NCI-H69 (cell line): Measurements from ENCODE around the gene ACOD1.
"Not testable (repeated sequence)": the region's sequence is repeated elsewhere in the genome, so short reads cannot be mapped to it uniquely, and the experiment has no call there.

Experiments used
- DNase-seq: peaks from one replicate; lab custom pipeline; 2025; lab: John Stamatoyannopoulos, UW

Gene ACOD1

GRCh38 chr13:76948149-76948548 is at the start of gene ACOD1:
Gene ACOD1, plus strand, starts transcription at chr13:76948511. Its CDS starts 48 bp downstream, at chr13:76948559.
- no peak for DNase-seq

- not testable (repeated sequence) for DNase-seq
Observed at GRCh38 chr13:76899066-76899465, 49.2 kb upstream of the ACOD1 start.

- DNase-seq, result peak; percentile 67
Observed at GRCh38 chr13:76903544-76904162, 44.7 kb upstream of the ACOD1 start.

- DNase-seq, result no peak
Observed at GRCh38 chr13:76904507-76904906, 43.8 kb upstream of the ACOD1 start.

GRCh38 chr13:76912476-76912875 is 35.8 kb upstream of the ACOD1 start:
- no peak for DNase-seq

- DNase-seq, result no peak
Observed at GRCh38 chr13:76913898-76914297, 34.4 kb upstream of the ACOD1 start.

- no peak for DNase-seq
Observed at GRCh38 chr13:76917095-76917494, 31.2 kb upstream of the ACOD1 start.

- DNase-seq, result not testable (repeated sequence)
Observed at GRCh38 chr13:76917755-76918481, 30.4 kb upstream of the ACOD1 start.

- DNase-seq, result no peak
Observed at GRCh38 chr13:76921516-76921915, 26.8 kb upstream of the ACOD1 start.

GRCh38 chr13:76925115-76925514 is 23.2 kb upstream of the ACOD1 start:
- no peak for DNase-seq

- DNase-seq, result no peak
Observed at GRCh38 chr13:76927955-76928354, 20.4 kb upstream of the ACOD1 start.

- DNase-seq, result no peak
Observed at GRCh38 chr13:76928456-76928855, 19.9 kb upstream of the ACOD1 start.

- no peak for DNase-seq
Observed at GRCh38 chr13:76929320-76929719, 19.0 kb upstream of the ACOD1 start.

GRCh38 chr13:76929851-76930374 is 18.4 kb upstream of the ACOD1 start:
- DNase-seq, result no peak

GRCh38 chr13:76932076-76932475 is 16.2 kb upstream of the ACOD1 start:
- no peak for DNase-seq

GRCh38 chr13:76934671-76935070 is 13.6 kb upstream of the ACOD1 start:
- no peak for DNase-seq

GRCh38 chr13:76936763-76937162 is 11.5 kb upstream of the ACOD1 start:
- DNase-seq, result no peak

- no peak for DNase-seq
Observed at GRCh38 chr13:76937281-76937820, 11.0 kb upstream of the ACOD1 start.

- no peak for DNase-seq
Observed at GRCh38 chr13:76939215-76939614, 9.1 kb upstream of the ACOD1 start.

- DNase-seq, result no peak
Observed at GRCh38 chr13:76942363-76942762, 5.9 kb upstream of the ACOD1 start.

GRCh38 chr13:76943646-76944045 is 4.7 kb upstream of the ACOD1 start:
- DNase-seq, result no peak

GRCh38 chr13:76944456-76944855 is 3.9 kb upstream of the ACOD1 start:
- no peak for DNase-seq

- no peak for DNase-seq
Observed at GRCh38 chr13:76950101-76950500, 1.8 kb downstream of the ACOD1 start.
